ENCODE data around the gene MEIKIN. TPM values are rescaled to one million over a fixed set of nuclear protein-coding genes. Genes with fewer than 3 reads are reported as not detected.

The MEIKIN gene
- polyA plus RNA-seq, 1 donor from 2014 or later, result not detected

GRCh38 chr5:131994090-131994489, 48.6 kb upstream of the MEIKIN start:
- Histone ChIP-seq H3K79me2 (replicated peaks; ENCODE audit: insufficient read depth, low read length) (no peaks in the 10 kb centered on the region), H3K4me3 (ENCODE audit: low read length) (no peak overlapping the region), H3K27me3 (ENCODE audit: insufficient read depth, low read depth, low read length) (no peaks in the 10 kb centered on the region), H2AFZ (ENCODE audit: low read depth, low read length) (no peak overlapping the region), H3K27ac (ENCODE audit: low read length) (no peak overlapping the region), H3K9ac (ENCODE audit: low read length) (no peak overlapping the region), H3K9me3 (ENCODE audit: low read length) (no peaks in the 10 kb centered on the region), H3K36me3 (ENCODE audit: insufficient read depth, low read length) (no peaks in the 10 kb centered on the region), H3K4me2 (ENCODE audit: low read length) (no peak overlapping the region), H4K20me1 (ENCODE audit: insufficient read depth) (no peaks in the 10 kb centered on the region), H3F3A (ENCODE audit: insufficient read depth, low read length, poor library complexity, severe bottlenecking) (no peaks in the 10 kb centered on the region), H3K9me2 (ENCODE audit: insufficient read depth, low read length) (no peaks in the 10 kb centered on the region)
- no peak for TF ChIP-seq EZH2 (IDR thresholded peaks at IDR 0.05; ENCODE audit: borderline replicate concordance, insufficient read depth, low read length, poor library complexity, severe bottlenecking)
- TF ChIP-seq CTCF (IDR thresholded peaks at IDR 0.05; ENCODE audit: poor library complexity, severe bottlenecking), result no peak
- no peak for TF ChIP-seq EP300 (conservative IDR thresholded peaks at IDR 0.05; ENCODE audit: poor library complexity, severe bottlenecking)
- TF ChIP-seq TAF1 (IDR thresholded peaks at IDR 0.05; ENCODE audit: low read depth), result no peak
- no peak for TF ChIP-seq SMC3 (conservative IDR thresholded peaks at IDR 0.05; ENCODE audit: poor library complexity)
- TF ChIP-seq RAD21 (conservative IDR thresholded peaks at IDR 0.05), result no peak
- TF ChIP-seq POLR2AphosphoS5 (IDR thresholded peaks at IDR 0.05), result no peak
- TF ChIP-seq MXI1 (conservative IDR thresholded peaks at IDR 0.05; ENCODE audit: poor library complexity, severe bottlenecking), result no peak
- no peak for TF ChIP-seq REST (IDR thresholded peaks at IDR 0.05; ENCODE audit: borderline replicate concordance)

- no peak overlapping the region for H3K9ac ChIP-seq (ENCODE audit: low read length)
- H3K79me2 ChIP-seq (replicated peaks; ENCODE audit: insufficient read depth, low read length), result no peaks in the 10 kb centered on the region
- H3K27ac ChIP-seq (ENCODE audit: low read length), result no peak overlapping the region
- no peaks in the 10 kb centered on the region for H3K9me3 ChIP-seq (ENCODE audit: low read length)
- no peaks in the 10 kb centered on the region for H3F3A ChIP-seq (ENCODE audit: insufficient read depth, low read length, poor library complexity, severe bottlenecking)
- H2AFZ ChIP-seq (ENCODE audit: low read depth, low read length), result no peak overlapping the region
- H3K4me3 ChIP-seq (ENCODE audit: low read length), result no peak overlapping the region
- no peaks in the 10 kb centered on the region for H3K36me3 ChIP-seq (ENCODE audit: insufficient read depth, low read length)
- H3K27me3 ChIP-seq (ENCODE audit: insufficient read depth, low read depth, low read length), result no peaks in the 10 kb centered on the region
- H3K4me2 ChIP-seq (ENCODE audit: low read length), result no peak overlapping the region
- no peaks in the 10 kb centered on the region for H3K9me2 ChIP-seq (ENCODE audit: insufficient read depth, low read length)
- no peak for TF ChIP-seq RAD21 (conservative IDR thresholded peaks at IDR 0.05)
- no peak for TF ChIP-seq CTCF (IDR thresholded peaks at IDR 0.05; ENCODE audit: poor library complexity, severe bottlenecking)
- TF ChIP-seq POLR2AphosphoS5 (IDR thresholded peaks at IDR 0.05), result no peak
- TF ChIP-seq REST (IDR thresholded peaks at IDR 0.05; ENCODE audit: borderline replicate concordance), result no peak
- no peak for TF ChIP-seq EP300 (conservative IDR thresholded peaks at IDR 0.05; ENCODE audit: poor library complexity, severe bottlenecking)
- no peak for TF ChIP-seq MXI1 (conservative IDR thresholded peaks at IDR 0.05; ENCODE audit: poor library complexity, severe bottlenecking)
- TF ChIP-seq TAF1 (IDR thresholded peaks at IDR 0.05; ENCODE audit: low read depth), result no peak
- TF ChIP-seq EZH2 (IDR thresholded peaks at IDR 0.05; ENCODE audit: borderline replicate concordance, insufficient read depth, low read length, poor library complexity, severe bottlenecking), result no peak
- no peak for TF ChIP-seq SMC3 (conservative IDR thresholded peaks at IDR 0.05; ENCODE audit: poor library complexity)
- H4K20me1 ChIP-seq (ENCODE audit: insufficient read depth), result no peaks in the 10 kb centered on the region
Measured at GRCh38 chr5:131993676-131994075, 48.2 kb upstream of the MEIKIN start.

Data from neural cell (in vitro differentiated cells).